HT1080 (cell line): Measurements from ENCODE around the gene MLLT10. TPM values are rescaled to one million over a fixed set of nuclear protein-coding genes. Genes with fewer than 3 reads are reported as not detected.

Source experiments
- DNase-seq: peaks from one replicate; pipeline ENCODE4 v3.0.0-alpha.2; 2015; ENCODE audit warnings: low read depth
- small RNA-seq: library from RNA; depleted of rRNA; stranded (forward); fragments of <200 nt; gene quantifications from one replicate; pipeline ENCODE3, GENCODE V24; 2014
- total RNA-seq: library from RNA; depleted of rRNA; stranded (reverse); fragments of >200 nt; shearing (Covaris generic); gene quantifications from 2 replicates; pipeline ENCODE4 v1.2.3, GENCODE V29; 2014; rRNA removed

MLLT10 gene
- total RNA-seq, 1 experiment from 2014 or later, result 35.7 TPM

- DNase-seq, result no peak
Observed at GRCh38 chr10:21764466-21765189, 230.6 kb downstream of the MLLT10 start.

GRCh38 chr10:21769041-21769440 lies 235.0 kb downstream of the MLLT10 start:
- no peak for DNase-seq

GRCh38 chr10:21771219-21771618 lies 237.2 kb downstream of the MLLT10 start:
- no peak for DNase-seq

- DNase-seq, result no peak
Observed at GRCh38 chr10:21776883-21777282, 242.9 kb downstream of the MLLT10 start.

GRCh38 chr10:21791276-21791675 lies 257.2 kb downstream of the MLLT10 start:
- DNase-seq, result no peak

Small RNA genes within 50 kb of the gene (small RNA-seq; reads per million reads assigned to genes)
- gene MIR1915, result not detected
- not detected for gene RN7SKP219
- not detected for gene RNU6-1141P
- not detected for gene RNU6-306P

Other genes starting within 250 kb of the MLLT10 start
- 0.10 and 0.48 TPM in 2 replicates for gene SKIDA1, start 8.6 kb upstream of the MLLT10 start, total RNA-seq